GM12872 (cell line): ENCODE measurements around the gene PPP2R5C.

ENCODE experiments used
- TF ChIP-seq, protein P1 (sequence below): IDR thresholded peaks from 3 replicates; pipeline ENCODE4 v1.5.1; 2011; ENCODE audit warnings: low read depth, mild to moderate bottlenecking, low read length, moderate library complexity; ENCODE audit not compliant: insufficient read depth

The PPP2R5C gene

DNA sequence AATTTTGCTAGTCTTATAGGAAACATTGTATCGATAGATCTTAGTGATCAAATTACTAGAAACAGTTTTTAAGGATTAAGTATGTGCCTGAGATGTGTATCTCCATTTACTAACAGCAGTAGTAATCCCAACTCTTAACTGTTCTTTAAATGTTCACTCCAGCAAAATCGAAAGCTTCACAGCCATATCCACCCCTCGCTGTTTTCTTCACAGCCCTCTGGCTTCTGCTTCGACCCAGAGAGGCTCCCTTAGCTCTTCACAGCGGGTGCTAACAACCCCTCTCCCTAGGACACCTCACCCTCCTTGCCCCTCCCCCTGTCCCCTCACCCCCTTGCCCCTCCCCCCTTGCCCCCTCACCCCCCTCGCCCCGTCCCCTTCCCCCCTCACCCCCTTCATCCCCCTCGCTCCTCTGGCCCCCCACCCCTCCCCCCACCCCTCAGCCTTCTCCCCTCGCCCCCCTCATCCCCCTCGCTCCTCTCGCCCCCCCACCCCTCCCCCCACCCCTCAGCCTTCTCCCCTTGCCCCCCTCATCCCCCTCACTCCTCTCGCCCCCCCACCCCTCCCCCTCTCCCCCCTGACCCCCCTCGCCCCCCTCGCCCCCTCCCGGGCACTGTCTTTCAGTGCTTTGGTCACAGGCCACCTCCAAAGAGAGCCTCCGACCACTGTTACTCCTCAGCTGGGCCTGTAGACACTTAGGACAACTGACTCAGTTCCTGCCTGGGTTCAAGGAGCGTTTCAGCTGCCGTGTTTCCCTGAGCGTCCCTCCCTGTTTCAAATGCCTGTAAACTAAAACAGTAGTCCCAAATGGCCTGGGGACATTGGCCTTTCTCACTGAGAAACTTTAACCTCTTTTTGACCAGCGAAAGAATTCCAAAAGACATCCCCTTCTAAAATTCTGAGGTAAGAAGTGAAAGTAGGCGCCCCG lies 156.8 kb downstream of the PPP2R5C start:
- TF ChIP-seq, protein P1, sequence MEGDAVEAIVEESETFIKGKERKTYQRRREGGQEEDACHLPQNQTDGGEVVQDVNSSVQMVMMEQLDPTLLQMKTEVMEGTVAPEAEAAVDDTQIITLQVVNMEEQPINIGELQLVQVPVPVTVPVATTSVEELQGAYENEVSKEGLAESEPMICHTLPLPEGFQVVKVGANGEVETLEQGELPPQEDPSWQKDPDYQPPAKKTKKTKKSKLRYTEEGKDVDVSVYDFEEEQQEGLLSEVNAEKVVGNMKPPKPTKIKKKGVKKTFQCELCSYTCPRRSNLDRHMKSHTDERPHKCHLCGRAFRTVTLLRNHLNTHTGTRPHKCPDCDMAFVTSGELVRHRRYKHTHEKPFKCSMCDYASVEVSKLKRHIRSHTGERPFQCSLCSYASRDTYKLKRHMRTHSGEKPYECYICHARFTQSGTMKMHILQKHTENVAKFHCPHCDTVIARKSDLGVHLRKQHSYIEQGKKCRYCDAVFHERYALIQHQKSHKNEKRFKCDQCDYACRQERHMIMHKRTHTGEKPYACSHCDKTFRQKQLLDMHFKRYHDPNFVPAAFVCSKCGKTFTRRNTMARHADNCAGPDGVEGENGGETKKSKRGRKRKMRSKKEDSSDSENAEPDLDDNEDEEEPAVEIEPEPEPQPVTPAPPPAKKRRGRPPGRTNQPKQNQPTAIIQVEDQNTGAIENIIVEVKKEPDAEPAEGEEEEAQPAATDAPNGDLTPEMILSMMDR = no peak

- TF ChIP-seq, protein P1 = no peak
These were observed 158.8 kb downstream of the PPP2R5C start for GRCh38 chr14:101920271-101920670.

DNA sequence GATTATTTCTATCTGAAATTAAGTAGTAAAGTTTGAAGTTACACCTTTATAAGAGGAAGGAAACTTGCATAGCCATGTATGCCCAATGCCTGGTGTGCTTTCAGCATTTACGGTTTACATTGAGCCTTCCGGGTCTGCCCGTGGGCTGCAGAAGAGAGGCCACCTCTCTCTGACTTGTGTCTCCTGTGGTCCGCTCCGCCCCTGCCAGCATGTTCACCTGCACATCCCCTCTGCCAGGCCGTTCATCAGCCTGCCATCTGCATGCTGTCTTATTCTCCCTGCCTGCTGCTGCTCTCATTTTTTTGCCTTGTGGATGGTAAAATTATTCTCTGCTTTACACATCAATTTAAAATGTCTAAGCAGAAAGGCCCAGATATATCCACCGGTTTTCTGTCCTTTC lies 161.4 kb downstream of the PPP2R5C start:
- TF ChIP-seq, protein P1 = no peak

DNA sequence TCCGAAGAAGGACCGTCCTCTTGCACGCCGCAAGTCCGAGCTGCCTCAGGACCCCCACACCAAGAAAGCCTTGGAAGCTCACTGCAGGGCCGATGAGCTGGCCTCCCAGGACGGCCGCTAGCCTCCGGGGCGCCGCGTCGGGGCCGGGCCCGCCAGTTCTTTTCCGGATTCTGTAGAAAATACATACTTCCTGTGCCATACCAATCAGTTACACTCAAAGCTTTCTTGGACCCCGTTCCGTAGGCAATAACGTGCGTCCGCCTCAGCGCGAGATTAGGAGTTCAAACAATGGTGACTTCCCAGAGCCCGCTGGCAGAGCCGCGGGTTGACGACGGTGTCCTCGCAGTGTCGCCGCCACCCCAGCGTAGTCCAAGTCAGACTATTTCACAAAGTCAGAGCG lies 163.6 kb downstream of the PPP2R5C start:
- TF ChIP-seq, protein P1 = no peak

DNA sequence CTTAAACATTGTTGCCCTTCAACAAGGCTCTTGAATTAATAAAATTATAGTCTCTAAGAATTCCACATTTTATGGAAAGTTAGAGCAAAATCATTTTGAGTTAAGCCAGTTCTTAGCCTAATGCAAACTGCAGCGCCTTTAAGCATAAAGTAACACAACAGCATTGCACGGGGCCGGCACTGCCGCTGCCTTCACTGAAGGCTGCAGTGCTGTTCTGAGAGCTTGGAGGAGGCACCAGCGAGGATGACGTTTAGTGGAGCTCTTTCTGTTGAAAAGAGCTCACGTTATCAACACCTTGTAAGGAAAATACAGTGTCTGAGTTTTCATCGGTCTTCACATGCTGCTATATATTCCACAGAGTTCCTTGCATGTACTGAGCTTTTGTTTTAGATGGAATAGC lies 164.6 kb downstream of the PPP2R5C start:
- TF ChIP-seq, protein P1 = no peak

GRCh38 chr14:101926620-101927019 lies 165.1 kb downstream of the PPP2R5C start:
- TF ChIP-seq, protein P1 = no peak

DNA sequence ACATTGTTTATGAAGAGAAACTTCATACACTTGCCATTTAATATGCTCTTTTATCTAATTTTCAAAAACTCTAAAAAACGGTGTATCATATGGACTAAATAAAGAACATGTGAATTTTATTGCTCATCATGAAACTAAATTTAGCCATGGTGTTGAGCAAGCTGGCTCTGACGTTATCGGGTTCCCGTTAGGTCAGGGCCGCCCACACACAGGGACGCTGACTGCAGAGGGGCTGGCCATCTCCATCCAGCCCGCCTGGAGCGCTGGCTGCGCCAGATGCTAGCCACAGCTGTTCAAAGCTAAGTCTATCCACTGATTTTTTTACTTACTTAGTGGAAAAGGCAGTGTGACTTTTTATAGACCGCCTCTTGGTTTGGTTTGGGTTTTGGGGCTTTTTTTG lies 166.3 kb downstream of the PPP2R5C start:
- TF ChIP-seq, protein P1 = no peak
